ENCODE data around the gene ITSN1.

- TF ChIP-seq CTCF (IDR thresholded peaks at IDR 0.05), result no peak
- TF ChIP-seq REST (IDR thresholded peaks at IDR 0.05; ENCODE audit: insufficient read depth in 1 of 2, low read depth in 2 of 2, low read length in 1 of 2), result no peak
These were observed 255.4 kb downstream of the ITSN1 start for GRCh38 chr21:33897739-33898138.
